M059J (cell line): ENCODE measurements around the gene MATR3. TPM values are rescaled to one million over a fixed set of nuclear protein-coding genes. Genes with fewer than 3 reads are reported as not detected.

Experiments
- DNase-seq: peaks from one replicate; pipeline ENCODE4 v3.0.0-alpha.2; 2012; ENCODE audit warnings: low read depth
- total RNA-seq: library from RNA; depleted of rRNA; stranded (reverse); fragments of >200 nt; shearing (Covaris generic); gene quantifications from 2 replicates; pipeline ENCODE4 v1.2.3, GENCODE V29; 2014

The MATR3 gene
- total RNA-seq, 1 experiment from 2014 or later, result 237 TPM

DNA sequence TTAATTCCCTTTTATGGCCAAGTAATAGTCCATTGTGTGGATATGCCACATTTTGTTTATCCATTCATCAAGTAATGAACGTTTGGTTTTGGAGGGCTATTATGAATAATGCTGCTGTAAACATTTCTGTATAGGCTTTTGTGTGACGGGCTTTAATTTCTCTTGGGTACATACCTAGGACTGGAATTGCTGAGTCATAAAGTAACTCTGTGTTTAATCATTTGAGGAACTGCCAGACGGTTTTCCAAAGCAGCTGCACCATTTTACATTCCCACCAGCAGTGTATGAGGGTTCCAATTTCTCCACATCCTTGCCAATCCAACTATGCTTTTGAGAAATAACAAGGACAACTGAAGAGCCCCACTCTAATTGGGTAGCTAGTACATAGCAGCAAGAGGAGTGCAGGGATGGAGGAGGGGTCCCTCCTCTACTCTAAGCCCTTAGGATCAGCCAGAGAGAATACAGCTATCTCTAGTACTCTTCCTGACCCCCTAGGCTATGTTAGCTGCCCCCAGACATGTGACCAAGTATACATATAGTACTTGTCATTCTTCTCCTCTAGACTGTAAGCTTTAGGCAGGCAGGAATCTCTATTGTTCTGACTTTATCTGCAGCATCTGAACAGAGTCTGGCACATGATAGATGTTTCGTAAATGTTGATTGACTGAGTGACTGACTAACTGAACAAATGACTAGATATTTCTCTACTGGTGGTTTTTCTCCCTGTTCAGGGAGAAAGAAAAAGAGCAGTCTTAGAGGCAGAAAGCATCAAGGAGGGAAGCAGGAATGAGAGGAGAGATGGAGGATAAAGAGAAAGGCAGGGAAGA lies 22.1 kb upstream of the MATR3 start:
- DNase-seq, result peak; percentile 93

DNA sequence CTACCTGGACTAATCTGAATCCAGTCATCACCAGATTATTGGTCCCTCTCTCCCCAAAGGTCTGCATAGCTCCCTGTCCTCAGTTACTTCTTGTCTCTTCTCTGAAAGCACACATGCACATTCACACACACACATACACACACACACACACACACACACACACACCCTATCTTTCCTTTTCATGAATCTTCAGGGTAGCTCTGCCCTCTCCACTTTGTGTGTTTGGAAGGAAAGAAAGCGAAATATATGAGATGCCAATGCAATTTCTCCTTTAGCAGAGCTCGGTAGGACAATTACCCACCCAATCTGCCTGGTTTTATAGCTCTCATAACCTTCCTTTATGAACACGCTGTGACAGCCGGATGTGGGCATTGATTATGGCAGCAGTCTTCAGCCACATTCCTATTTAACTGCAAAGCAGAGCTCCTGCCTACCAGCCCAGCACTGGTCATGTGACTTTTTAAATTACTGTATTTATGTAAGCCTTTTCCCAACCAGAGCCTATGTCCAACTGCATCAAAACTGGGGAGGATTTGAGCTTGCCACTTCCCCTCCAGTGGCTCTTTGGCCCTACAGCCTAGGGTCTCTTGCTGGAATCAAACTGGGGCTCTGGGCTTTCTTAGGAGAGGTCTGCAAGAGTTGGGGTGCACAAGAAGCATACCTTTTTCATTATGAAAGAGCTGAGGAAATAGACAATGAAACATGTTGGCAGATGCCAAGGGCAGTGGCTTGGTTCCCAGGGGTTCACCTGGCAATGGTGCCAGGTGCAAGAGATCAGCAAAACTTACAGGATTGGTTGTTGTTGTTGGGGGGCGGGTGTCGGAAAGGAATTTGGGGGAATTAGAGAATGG lies 20.8 kb upstream of the MATR3 start:
- DNase-seq, result peak; percentile 86

DNA sequence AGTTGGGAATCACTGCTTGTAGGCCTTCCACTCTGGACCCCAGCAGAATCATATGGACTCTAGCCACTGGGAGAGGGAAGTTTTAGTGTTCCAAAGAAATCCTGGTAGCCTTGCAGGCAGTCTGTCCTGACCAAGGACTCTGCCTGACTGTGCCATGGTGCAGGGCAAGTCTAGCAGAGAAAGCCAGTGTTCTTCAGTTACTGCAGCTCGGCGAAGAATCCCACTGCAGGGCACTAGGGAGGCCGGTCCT lies 20.3 kb upstream of the MATR3 start:
- DNase-seq, result no peak

DNA sequence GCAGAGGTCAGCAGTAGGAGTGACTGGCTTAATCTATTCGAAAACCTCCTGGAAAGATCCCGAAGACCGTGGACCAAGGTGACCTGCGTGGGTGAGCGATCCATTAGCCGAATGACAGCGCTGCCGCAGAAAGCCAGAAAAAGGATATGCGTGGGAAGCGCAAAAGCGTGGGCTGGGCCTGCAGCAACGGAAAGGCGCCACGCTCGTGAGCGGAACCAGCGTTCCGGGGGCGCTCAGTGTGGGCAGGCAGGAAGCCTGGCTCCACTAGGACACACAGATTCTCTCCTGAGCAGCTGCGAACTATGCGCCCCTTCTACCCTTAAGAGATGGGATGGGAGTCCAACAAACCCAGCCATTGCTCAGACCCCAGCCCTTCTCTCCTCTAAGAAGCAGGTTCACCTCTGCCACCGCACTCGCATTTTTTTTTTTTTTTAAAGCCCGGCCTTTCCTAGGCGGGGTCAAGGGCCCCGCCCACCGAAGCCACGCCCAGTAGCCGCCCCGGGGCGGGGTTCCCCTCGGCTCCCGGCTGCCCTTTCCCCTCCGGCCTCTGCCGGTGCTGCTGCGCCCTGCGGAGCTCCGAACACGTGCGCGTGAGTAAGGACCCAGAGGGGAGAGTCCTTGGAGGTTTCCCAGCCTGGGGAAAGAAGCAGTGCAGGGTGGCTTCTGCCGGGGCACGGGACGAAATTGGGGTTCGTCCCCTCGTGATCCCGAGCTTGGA lies 19.8 kb upstream of the MATR3 start:
- DNase-seq, result peak; percentile 86

DNA sequence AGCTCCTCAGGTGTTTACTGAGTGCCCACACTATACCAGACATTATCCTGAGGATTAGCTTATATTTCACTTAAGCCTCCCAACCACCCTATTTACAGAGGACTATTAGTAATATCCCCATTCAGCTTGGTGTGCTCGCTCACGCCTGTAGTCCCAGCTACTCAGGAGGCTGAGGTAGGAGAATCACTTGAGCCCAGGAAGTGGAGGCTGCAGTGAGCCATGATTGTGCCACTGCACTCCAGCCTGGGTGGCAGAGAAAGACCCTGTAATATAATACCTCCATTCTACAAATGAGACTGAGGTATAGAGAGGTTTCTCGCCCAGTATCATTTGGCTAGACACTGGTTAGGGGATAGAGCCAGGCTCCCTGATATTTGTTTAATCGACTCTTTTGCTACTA lies 18.0 kb upstream of the MATR3 start:
- no peak for DNase-seq

DNA sequence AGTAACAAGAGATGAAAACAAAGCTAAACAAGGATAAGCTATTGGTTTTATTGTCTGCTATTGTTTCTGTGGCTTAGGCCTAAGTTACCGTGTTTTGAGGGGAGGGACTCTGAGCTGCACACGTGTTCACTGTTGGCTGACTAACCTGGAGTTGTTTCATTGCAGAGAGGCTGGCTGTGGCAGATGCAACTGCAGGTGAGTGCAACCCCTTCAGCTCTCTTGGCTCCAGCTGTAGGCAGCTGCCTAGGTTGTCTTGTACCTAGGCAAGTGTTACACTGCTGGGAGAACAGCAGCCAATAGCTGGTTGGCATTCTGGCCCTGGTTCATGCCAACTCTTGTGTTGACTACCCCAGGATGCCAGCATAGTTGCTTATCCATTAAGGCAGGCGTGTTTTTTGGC lies 17.6 kb upstream of the MATR3 start:
- DNase-seq, result no peak

DNA sequence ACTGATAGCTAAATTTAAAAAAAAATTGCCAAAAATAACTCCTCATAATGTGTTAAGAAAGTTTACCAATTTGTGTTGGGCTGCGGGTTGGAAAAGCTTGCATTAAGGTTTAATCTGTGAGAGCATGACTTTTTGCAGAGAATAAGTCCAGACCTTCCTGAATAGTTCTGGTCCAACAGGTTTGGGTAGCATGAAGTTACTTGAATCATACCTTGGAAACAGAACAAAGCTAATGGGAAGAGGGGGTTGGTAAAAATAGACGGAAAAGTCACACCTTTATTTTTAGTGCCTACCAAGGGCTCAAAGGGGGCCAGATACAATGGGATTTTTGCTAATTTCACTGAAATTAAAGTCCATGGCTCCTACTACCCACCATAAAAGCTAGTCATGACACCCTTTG lies 17.1 kb upstream of the MATR3 start:
- DNase-seq, result no peak

DNA sequence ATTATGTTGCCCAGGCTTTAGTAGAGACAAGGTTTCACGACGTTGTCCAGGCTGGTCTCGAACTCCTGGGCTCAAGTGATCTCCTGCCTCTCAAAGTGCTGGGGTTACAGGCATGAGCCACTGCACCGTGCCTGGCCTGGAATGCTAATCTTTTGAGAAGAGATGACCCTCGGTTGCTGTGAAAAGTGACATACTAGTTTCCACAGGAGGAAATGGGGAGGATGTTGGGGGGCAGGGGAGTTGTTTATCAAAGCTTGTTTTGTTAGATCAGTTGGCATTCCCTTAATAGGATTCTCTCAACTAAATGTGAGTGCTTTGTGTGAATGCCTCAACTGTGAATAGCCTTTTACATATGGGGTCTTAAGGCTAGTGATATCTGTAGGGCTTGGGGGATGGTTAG lies 16.4 kb upstream of the MATR3 start:
- DNase-seq, result no peak

DNA sequence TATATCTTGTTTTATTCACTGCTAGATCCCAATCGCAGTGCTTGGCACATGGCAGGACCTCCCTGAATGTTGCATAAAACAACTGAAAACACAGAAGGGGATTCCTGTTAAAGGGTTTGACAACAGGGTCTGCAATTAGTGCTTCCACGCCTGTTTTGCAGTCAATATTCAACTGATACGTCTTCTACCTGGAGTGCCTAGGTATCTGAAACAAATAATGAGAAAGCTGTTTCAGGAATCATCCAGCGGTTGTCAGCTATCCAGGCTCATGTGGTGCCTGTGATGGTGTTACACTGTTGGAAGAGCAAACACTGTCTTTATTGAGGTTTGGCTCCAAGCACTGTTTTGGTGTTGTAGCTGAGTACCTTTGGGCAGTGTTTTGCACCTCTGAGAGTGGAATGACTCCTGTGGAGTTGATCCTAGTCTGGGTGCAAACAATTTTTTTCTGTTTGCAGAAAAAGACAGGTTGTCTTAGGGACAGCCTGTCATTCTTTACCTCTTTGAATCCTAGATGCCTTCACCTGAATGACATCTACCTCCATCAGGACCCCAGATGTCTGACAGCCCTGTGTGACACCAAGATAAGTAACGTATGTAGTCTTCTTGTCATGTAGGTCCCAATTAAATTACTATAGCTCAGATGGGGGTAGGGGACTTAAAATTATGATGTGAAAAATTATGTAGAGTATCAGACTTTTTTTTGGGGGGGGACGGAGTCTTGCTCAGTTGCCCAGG lies 14.8 kb upstream of the MATR3 start:
- DNase-seq, result no peak

DNA sequence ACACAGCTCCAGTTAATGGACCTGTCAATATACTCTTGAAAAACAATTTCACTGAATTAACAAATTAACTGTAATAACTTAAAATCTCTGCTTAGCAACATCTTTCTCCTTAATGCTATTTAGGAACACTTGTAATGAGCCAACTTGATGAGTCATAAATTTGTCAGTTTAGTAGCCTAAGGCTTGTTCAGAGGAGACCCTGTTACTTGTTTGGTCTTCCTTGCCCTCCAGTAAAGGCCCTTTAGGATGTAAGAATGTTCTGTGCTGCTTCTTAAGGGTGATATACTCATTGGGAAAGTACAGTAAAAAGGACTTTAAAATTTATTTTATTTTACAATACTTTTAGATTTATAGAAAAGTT lies 11.4 kb upstream of the MATR3 start:
- peak; percentile 74 for DNase-seq

DNA sequence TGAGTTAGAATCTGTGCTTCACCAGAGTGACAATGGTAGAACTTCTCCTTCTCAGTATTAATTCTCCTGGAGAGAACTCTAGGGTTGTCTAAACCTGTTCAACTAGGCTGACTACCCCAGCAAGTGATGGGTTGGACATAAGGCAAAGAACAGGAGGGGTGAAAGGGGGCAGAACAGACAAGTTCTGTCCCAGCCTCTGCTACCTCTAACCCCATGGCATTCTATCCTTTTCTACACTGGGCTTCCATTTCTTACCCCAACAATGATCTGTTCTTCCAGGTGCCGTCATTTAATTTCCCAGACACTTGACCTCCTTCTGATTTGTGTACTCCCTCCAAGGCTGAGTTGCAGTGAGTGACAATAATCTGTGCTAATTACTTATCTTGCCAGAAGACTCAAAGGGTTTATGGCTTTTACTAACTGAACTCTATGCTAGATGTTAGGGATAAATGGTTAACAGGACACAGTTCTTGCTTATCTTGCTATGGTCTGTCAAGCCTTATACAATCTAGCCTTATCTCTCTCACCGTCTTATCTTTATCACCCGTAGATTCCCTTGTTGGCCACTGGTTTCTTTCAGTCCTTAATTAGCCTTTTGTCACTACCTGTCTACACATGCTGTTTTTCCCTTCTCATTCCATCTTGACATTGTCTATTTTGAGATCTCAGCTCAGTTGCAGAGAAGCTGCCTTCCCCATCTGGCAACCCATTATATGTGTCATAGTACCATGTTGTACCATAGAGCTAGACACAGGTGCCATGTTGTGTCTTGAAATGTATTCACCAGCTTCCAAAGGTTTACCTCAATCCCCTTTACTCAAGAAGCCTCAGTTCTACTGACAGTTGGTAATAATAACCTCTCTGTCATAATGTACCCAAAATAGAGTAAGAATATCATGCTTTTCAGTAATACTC lies 10.0 kb upstream of the MATR3 start:
- DNase-seq, result no peak

DNA sequence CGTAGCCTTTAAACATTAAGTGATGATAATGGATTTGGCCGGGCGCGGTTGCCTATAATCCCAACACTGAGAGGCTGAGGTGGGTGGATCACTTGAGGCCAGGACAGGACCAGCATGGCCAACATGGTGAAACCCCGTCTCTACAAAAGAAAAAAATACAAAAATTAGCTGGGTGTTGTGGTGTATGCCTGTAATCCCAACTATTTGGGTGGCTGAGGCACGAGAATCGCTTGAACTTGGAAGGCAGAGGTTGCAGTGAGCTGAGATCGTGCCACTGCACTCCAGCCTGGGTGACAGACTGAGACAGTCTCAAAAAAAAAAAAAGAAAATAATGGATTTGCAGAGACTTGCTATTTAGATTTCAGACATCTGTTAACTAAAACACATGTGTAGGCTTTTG lies 9.2 kb upstream of the MATR3 start:
- DNase-seq, result no peak

DNA sequence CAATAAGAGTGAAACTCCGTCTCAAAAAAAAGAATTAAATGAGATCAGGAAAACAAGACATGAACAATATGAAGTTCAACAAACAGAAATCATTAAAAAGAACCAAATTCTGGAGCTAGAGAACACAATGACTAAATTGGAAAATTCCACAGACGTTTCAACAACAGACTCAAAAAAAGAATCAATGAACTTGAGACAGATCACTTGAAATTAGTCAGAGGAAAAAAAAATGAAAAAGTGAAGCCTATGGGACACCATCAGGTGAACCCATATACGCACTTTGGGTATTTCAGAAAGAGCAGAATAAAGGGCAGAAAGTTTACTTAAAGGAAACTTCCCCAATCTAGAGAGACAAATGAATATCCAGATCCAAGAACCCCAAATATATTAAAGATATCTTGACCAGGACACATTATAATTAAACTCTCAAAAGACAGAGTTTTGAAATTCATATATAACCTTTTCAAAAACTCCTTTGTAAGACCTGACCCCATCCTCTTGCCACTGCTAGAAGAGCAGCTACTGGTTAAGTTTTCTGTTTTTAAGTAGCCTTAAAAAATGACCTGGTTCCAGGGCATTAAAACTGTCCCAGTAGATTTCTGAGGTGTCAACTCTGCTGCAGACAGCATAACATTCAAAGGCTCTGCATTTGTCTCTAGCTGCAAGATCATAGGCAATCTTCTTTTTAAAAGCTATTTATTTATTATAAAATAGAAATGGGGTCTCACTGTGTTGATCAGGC lies 7.7 kb upstream of the MATR3 start:
- DNase-seq, result no peak

DNA sequence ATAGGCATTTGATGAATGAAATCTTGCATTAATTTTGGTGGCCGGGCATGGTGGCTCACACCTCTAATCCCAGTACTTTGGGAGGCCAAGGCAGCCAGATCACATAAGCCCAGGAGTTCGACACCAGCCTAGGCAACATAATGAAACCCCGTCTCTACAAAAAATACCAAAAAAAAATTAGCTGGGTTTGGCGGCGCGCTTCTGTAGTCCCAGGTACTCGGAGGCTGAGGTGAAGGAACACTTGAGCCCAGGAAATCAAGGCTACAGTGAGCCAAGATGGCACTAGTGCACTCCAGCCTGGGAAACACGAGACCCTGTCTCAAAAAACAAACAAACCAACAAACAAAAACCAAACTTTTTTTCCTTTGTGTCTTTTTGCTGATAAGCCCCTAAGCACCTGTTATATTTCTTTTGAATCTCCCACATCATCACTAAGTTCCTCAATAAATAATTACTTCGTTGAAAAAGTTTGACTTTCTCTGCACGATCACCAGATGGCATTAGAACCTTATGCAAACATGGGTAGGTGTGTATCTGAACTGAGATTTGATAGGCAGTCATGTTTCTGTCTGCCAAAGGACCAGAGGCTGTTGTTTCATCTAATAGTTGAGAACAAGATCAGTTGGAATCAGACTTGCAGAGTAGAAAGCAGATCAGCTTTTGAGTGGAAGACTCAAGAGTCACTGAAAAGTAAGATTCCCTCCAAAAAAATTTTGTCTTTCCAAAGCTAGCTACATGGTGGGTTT lies 5.5 kb upstream of the MATR3 start:
- DNase-seq, result no peak

DNA sequence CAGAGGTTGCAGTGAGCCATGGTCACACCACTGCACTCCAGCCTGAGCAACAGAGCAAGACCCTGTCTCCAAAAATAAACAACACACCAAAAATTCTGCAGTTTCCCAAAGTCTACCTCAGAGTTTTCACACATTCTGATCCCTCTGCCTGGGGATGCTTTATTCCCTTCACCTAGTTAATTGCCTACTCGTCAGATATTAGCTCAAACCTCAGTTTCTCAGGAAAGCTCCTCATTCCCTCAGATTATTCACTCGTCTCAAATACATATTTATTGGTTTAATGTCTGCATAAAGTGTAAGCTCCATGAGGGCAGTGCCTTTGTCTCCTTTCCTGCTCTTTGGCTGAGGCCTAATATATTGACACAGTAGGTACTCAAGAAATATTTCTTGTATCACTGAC lies 2.5 kb upstream of the MATR3 start:
- DNase-seq, result no peak

DNA sequence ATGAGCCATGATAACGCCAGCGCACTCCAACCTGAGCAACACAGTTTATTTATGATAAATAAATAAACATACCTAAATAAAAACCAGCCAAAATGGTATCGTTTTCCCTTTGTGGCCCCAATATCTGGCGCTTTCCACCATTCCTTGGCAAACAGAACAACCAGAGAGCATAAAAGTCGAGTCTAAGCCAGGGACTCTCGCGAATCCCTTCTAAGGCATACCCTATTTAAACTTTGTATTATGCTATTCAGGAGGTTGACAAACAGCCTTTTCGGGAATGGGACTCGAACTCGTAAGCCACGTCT lies 386 bp upstream of the MATR3 start:
- no peak for DNase-seq

DNA sequence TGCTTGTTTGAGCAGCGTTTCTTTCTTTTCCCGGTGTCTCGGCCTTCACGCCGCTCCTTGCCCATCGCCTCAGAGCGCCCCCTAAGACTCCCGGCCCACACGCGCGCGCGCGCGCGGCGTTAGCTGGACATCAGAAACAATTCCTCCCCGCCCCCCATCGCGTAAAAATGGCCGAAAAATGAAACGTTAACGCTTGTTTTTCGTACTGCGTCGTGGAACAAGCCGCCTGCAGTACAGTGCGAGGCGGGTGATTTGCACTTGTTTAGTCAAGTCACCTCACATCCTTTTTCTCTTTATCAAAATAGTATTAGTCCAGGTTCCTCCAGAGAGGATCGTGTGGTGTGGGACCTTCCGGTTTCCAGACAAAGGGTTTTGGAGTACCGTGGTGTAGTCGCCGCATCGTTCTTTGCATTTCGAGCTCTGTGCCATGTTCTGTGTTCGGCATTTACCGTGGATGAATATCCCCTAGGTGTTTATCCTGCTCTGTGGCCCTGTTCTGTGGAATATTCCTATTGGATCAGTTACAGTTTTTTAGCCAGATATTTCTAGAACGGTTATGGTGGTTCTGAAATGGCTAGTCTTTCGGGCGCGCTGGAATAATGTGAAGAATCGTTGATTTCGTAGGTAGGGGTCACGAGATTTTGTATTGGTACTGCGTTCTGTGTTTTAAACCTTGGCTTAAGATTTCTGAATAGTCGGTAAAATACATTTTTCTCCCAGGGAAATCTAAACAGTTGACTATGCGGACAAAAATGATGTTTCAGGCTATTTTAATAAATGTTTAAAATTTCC lies 1.0 kb downstream of the MATR3 start:
- peak; percentile 83 for DNase-seq

DNA sequence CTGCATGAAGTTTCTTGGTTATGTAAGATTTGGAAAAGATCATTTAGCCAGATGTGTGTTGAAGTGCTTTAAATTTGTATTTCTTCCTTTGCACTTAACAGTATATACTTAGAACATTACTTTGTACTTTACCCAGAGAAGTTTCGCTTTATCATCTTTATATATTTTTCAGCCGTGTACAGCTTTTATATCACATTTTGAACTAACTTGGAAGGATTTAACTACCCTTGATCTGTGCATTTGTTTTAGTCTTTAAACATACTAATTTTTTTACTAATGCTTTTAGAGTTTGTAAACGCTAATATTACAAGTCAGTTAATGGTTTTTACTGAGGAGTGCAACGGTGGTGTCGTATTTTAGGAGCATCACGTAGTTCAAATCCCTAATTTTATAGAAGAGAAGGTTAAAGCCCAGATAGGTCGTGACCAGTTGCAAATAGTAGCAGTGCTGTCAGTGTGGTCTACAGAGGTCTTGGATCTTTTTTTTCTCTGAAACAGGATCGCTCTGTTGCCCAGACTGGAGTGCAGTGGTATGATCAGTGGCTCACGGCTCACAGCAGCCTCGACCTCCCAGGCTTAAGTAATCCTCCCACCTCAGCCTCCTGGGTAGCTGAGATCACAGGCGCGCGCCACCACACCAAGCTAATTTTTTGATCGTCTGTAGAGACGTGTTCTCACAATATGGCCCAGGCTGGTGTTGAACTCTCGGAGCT lies 2.0 kb downstream of the MATR3 start:
- DNase-seq, result no peak
